Measurements from ENCODE around the gene TRPV4. TPM values are rescaled to one million over a fixed set of nuclear protein-coding genes. Genes with fewer than 3 reads are reported as not detected.

Gene TRPV4
- total and polyA plus RNA-seq, 2 experiments from 2014 or later: 0.66 to 1.1 TPM

DNA sequence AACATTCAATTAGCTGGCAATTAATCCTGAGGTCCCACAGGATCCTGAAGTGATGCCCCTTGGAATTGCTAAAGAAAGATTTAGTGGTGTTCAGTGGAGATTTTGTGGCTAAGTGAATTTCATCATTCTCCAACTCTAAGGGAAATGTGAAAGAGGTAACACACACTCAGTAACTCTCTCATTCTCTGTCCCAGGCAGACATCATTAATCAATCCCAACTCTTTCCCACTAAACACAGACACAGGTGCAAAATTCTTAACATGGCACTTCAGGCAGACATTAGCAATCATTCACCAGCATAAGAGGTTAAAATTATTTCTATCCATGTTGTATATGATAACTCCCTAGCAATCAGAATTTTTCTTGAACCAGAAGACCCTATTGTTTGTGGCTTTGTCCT, 40.2 kb downstream of the TRPV4 start:
- Histone ChIP-seq H2AFZ (no peak overlapping the region), H3K4me3 (no peak overlapping the region), H3K9me2 (ENCODE audit: insufficient read depth) (no peaks in the 10 kb centered on the region), H3F3A (replicated peaks; ENCODE audit: low read depth) (no peaks in the 10 kb centered on the region), H3K79me2 (replicated peaks; ENCODE audit: insufficient read depth) (no peaks in the 10 kb centered on the region), H3K4me2 (no peak overlapping the region), H4K20me1 (replicated peaks; ENCODE audit: insufficient read depth) (no peaks in the 10 kb centered on the region), H3K36me3 (ENCODE audit: insufficient read depth) (no peaks in the 10 kb centered on the region), H3K4me1 (ENCODE audit: insufficient read depth) (no peaks in the 10 kb centered on the region), H3K27me3 (ENCODE audit: insufficient read depth) (no peaks in the 10 kb centered on the region), H3K27ac (ENCODE audit: low read depth) (no peak overlapping the region)
- DNase-seq (ENCODE audit: low spot score): no peak
- ATAC-seq: no peak
- Mint-ChIP-seq H3K9me3 (no peaks in the 10 kb centered on the region), H3K4me1 (no peaks in the 10 kb centered on the region; the same call in 2 of the 3 replicates), H3K27me3 (ENCODE audit: insufficient read depth, low read depth, poor library complexity) (peaks cover 3% of the 10 kb centered on the region), H3K27ac (no peak overlapping the region), H3K36me3 (ENCODE audit: low read depth) (no peaks in the 10 kb centered on the region), H3K4me3 (no peak overlapping the region)
- TF ChIP-seq, protein P1, sequence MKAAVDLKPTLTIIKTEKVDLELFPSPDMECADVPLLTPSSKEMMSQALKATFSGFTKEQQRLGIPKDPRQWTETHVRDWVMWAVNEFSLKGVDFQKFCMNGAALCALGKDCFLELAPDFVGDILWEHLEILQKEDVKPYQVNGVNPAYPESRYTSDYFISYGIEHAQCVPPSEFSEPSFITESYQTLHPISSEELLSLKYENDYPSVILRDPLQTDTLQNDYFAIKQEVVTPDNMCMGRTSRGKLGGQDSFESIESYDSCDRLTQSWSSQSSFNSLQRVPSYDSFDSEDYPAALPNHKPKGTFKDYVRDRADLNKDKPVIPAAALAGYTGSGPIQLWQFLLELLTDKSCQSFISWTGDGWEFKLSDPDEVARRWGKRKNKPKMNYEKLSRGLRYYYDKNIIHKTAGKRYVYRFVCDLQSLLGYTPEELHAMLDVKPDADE (IDR thresholded peaks at IDR 0.05): no peak
- TF ChIP-seq JUNB (IDR thresholded peaks at IDR 0.05; ENCODE audit: unreplicated experiment): no peak
- TF ChIP-seq CREB1 (CRISPR knock-in tag; IDR thresholded peaks at IDR 0.05; ENCODE audit: low read depth): no peak
- TF ChIP-seq ZNF114 (CRISPR knock-in tag; IDR thresholded peaks at IDR 0.05): no peak
- TF ChIP-seq, protein P2, sequence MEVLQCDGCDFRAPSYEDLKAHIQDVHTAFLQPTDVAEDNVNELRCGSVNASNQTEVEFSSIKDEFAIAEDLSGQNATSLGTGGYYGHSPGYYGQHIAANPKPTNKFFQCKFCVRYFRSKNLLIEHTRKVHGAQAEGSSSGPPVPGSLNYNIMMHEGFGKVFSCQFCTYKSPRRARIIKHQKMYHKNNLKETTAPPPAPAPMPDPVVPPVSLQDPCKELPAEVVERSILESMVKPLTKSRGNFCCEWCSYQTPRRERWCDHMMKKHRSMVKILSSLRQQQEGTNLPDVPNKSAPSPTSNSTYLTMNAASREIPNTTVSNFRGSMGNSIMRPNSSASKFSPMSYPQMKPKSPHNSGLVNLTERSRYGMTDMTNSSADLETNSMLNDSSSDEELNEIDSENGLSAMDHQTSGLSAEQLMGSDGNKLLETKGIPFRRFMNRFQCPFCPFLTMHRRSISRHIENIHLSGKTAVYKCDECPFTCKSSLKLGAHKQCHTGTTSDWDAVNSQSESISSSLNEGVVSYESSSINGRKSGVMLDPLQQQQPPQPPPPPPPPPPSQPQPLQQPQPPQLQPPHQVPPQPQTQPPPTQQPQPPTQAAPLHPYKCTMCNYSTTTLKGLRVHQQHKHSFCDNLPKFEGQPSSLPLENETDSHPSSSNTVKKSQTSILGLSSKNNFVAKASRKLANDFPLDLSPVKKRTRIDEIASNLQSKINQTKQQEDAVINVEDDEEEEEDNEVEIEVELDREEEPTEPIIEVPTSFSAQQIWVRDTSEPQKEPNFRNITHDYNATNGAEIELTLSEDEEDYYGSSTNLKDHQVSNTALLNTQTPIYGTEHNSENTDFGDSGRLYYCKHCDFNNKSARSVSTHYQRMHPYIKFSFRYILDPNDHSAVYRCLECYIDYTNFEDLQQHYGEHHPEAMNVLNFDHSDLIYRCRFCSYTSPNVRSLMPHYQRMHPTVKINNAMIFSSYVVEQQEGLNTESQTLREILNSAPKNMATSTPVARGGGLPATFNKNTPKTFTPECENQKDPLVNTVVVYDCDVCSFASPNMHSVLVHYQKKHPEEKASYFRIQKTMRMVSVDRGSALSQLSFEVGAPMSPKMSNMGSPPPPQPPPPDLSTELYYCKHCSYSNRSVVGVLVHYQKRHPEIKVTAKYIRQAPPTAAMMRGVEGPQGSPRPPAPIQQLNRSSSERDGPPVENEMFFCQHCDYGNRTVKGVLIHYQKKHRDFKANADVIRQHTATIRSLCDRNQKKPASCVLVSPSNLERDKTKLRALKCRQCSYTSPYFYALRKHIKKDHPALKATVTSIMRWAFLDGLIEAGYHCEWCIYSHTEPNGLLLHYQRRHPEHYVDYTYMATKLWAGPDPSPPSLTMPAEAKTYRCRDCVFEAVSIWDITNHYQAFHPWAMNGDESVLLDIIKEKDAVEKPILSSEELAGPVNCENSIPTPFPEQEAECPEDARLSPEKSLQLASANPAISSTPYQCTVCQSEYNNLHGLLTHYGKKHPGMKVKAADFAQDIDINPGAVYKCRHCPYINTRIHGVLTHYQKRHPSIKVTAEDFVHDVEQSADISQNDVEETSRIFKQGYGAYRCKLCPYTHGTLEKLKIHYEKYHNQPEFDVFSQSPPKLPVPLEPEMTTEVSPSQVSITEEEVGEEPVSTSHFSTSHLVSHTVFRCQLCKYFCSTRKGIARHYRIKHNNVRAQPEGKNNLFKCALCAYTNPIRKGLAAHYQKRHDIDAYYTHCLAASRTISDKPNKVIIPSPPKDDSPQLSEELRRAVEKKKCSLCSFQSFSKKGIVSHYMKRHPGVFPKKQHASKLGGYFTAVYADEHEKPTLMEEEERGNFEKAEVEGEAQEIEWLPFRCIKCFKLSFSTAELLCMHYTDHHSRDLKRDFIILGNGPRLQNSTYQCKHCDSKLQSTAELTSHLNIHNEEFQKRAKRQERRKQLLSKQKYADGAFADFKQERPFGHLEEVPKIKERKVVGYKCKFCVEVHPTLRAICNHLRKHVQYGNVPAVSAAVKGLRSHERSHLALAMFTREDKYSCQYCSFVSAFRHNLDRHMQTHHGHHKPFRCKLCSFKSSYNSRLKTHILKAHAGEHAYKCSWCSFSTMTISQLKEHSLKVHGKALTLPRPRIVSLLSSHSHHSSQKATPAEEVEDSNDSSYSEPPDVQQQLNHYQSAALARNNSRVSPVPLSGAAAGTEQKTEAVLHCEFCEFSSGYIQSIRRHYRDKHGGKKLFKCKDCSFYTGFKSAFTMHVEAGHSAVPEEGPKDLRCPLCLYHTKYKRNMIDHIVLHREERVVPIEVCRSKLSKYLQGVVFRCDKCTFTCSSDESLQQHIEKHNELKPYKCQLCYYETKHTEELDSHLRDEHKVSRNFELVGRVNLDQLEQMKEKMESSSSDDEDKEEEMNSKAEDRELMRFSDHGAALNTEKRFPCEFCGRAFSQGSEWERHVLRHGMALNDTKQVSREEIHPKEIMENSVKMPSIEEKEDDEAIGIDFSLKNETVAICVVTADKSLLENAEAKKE (CRISPR knock-in tag; IDR thresholded peaks at IDR 0.05): no peak

Data from GM23338 (cell line).